GM10266 (cell line): ENCODE results near the gene PRSS27.

Experiments used
- DNase-seq: peaks from one replicate; pipeline ENCODE4 v3.0.0; 2012; ENCODE audit errors: extremely low spot score
- CTCF ChIP-seq: IDR thresholded peaks from 2 replicates; pipeline ENCODE4 v1.5.1; 2012; ENCODE audit warnings: mild to moderate bottlenecking, low read depth; ENCODE audit not compliant: control insufficient read depth, insufficient read depth; ENCODE audit errors: missing control alignments

Gene PRSS27

GRCh38 chr16:2720719-2721633 lies 952 bp upstream of the PRSS27 start:
- TF ChIP-seq CTCF, result peak; percentile 94
- peak; percentile 95 for DNase-seq

- TF ChIP-seq CTCF, result no peak
- DNase-seq, result no peak
Measured at GRCh38 chr16:2719328-2720063, 528 bp downstream of the PRSS27 start.

GRCh38 chr16:2717383-2718263 lies 2.4 kb downstream of the PRSS27 start:
- no peak for TF ChIP-seq CTCF
- no peak for DNase-seq

GRCh38 chr16:2716948-2717347 lies 3.1 kb downstream of the PRSS27 start:
- no peak for TF ChIP-seq CTCF
- no peak for DNase-seq

GRCh38 chr16:2715966-2716885 lies 3.8 kb downstream of the PRSS27 start:
- no peak for DNase-seq
- no peak for TF ChIP-seq CTCF

- no peak for TF ChIP-seq CTCF
Measured at GRCh38 chr16:2715519-2715918, 4.5 kb downstream of the PRSS27 start.

More at GRCh38 chr16:2715519-2715918, 4.5 kb downstream of the PRSS27 start:
- peak; percentile 87 for DNase-seq
